ENCODE results near the gene MORN1.

DNA sequence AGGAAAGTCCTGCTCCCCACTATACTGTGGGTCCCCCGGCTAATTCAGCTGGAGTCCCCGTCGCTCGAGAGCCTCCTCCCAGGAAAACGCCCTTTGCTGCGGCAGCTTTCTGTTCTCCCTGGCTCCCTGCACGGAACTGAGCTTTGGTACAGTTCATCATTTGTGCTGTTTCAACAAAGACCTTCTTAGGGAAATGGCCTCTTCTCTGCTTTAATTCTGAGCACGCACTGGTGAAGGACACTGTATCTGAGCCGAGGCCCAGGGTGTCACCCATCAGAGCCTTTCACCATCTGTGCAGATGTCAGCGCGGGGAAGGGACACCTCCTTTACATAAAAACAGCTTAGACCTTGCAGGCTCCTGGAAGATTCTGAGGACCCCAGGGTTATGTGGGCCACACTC lies 34.5 kb upstream of the MORN1 start:
- TF ChIP-seq, protein P1, sequence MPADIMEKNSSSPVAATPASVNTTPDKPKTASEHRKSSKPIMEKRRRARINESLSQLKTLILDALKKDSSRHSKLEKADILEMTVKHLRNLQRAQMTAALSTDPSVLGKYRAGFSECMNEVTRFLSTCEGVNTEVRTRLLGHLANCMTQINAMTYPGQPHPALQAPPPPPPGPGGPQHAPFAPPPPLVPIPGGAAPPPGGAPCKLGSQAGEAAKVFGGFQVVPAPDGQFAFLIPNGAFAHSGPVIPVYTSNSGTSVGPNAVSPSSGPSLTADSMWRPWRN (IDR thresholded peaks at IDR 0.05; ENCODE audit: low read depth) = no peak
- TF ChIP-seq BRCA1 (IDR thresholded peaks at IDR 0.05) = no peak
- TF ChIP-seq BRCA1 (CRISPR knock-in tag; IDR thresholded peaks at IDR 0.05) = no peak
- TF ChIP-seq, protein P2, sequence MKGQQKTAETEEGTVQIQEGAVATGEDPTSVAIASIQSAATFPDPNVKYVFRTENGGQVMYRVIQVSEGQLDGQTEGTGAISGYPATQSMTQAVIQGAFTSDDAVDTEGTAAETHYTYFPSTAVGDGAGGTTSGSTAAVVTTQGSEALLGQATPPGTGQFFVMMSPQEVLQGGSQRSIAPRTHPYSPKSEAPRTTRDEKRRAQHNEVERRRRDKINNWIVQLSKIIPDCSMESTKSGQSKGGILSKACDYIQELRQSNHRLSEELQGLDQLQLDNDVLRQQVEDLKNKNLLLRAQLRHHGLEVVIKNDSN (CRISPR knock-in tag; IDR thresholded peaks at IDR 0.05) = no peak
- TF ChIP-seq POLR2A (conservative IDR thresholded peaks at IDR 0.05) = no peak
- TF ChIP-seq ZNF140 (CRISPR knock-in tag; IDR thresholded peaks at IDR 0.05) = no peak
- TF ChIP-seq, protein P3, sequence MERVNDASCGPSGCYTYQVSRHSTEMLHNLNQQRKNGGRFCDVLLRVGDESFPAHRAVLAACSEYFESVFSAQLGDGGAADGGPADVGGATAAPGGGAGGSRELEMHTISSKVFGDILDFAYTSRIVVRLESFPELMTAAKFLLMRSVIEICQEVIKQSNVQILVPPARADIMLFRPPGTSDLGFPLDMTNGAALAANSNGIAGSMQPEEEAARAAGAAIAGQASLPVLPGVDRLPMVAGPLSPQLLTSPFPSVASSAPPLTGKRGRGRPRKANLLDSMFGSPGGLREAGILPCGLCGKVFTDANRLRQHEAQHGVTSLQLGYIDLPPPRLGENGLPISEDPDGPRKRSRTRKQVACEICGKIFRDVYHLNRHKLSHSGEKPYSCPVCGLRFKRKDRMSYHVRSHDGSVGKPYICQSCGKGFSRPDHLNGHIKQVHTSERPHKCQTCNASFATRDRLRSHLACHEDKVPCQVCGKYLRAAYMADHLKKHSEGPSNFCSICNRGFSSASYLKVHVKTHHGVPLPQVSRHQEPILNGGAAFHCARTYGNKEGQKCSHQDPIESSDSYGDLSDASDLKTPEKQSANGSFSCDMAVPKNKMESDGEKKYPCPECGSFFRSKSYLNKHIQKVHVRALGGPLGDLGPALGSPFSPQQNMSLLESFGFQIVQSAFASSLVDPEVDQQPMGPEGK (CRISPR knock-in tag; IDR thresholded peaks at IDR 0.05; ENCODE audit: borderline replicate concordance) = no peak
- TF ChIP-seq TARDBP (IDR thresholded peaks at IDR 0.05) = no peak
- no peak for TF ChIP-seq SMAD3 (CRISPR knock-in tag; conservative IDR thresholded peaks at IDR 0.05)
- TF ChIP-seq EZH2 (IDR thresholded peaks at IDR 0.05; ENCODE audit: borderline replicate concordance, low read depth, low read length) = no peak
- no peak for TF ChIP-seq SPI1 (IDR thresholded peaks at IDR 0.05; ENCODE audit: borderline replicate concordance, low read depth, low read length)
- TF ChIP-seq ZNF217 (CRISPR knock-in tag; IDR thresholded peaks at IDR 0.05) = no peak
- TF ChIP-seq, protein P4, sequence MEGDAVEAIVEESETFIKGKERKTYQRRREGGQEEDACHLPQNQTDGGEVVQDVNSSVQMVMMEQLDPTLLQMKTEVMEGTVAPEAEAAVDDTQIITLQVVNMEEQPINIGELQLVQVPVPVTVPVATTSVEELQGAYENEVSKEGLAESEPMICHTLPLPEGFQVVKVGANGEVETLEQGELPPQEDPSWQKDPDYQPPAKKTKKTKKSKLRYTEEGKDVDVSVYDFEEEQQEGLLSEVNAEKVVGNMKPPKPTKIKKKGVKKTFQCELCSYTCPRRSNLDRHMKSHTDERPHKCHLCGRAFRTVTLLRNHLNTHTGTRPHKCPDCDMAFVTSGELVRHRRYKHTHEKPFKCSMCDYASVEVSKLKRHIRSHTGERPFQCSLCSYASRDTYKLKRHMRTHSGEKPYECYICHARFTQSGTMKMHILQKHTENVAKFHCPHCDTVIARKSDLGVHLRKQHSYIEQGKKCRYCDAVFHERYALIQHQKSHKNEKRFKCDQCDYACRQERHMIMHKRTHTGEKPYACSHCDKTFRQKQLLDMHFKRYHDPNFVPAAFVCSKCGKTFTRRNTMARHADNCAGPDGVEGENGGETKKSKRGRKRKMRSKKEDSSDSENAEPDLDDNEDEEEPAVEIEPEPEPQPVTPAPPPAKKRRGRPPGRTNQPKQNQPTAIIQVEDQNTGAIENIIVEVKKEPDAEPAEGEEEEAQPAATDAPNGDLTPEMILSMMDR (IDR thresholded peaks at IDR 0.05 in 2 of 3, conservative IDR thresholded peaks at IDR 0.05 in 1 of 3; ENCODE audit: insufficient read depth in 2 of 3, low read depth in 1 of 3, low read length in 3 of 3) = no peak
- no peak for TF ChIP-seq STAT5A (IDR thresholded peaks at IDR 0.05; ENCODE audit: borderline replicate concordance, low read length)
- TF ChIP-seq, protein P5, sequence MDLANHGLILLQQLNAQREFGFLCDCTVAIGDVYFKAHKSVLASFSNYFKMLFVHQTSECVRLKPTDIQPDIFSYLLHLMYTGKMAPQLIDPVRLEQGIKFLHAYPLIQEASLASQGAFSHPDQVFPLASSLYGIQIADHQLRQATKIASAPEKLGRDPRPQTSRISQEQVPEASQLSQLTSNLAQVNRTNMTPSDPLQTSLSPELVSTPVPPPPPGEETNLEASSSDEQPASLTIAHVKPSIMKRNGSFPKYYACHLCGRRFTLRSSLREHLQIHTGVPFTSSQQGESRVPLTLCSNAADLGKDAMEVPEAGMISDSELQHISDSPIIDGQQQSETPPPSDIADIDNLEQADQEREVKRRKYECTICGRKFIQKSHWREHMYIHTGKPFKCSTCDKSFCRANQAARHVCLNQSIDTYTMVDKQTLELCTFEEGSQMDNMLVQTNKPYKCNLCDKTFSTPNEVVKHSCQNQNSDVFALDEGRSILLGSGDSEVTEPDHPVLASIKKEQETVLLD (IDR thresholded peaks at IDR 0.05) = no peak

All from K562 (cell line).